ENCODE data around the gene ITGBL1. TPM values are rescaled to one million over a fixed set of nuclear protein-coding genes. Genes with fewer than 3 reads are reported as not detected.

Gene ITGBL1
- total RNA-seq, 4 donors from 2014 or later: 0.27 to 2.6 (median 0.83) TPM; not detected in 1

GRCh38 chr13:101703081-101703480, 250.6 kb downstream of the ITGBL1 start:
- Histone ChIP-seq H3K36me3 (no peaks in the 10 kb centered on the region), H3K4me3 (no peak overlapping the region)
- TF ChIP-seq POLR2A (IDR thresholded peaks at IDR 0.05) (no peak), CTCF (IDR thresholded peaks at IDR 0.05) (no peak)

GRCh38 chr13:101703838-101704237, 251.4 kb downstream of the ITGBL1 start:
- H3K27me3 ChIP-seq: no peaks in the 10 kb centered on the region
- H3K4me1 ChIP-seq: no peaks in the 10 kb centered on the region
- TF ChIP-seq POLR2A (IDR thresholded peaks at IDR 0.05) (no peak), CTCF (IDR thresholded peaks at IDR 0.05) (no peak)
- H3K36me3 ChIP-seq: no peaks in the 10 kb centered on the region
- no peak overlapping the region for H3K27ac ChIP-seq
- DNase-seq: no peak
- no peaks in the 10 kb centered on the region for H3K9me3 ChIP-seq
- H3K4me3 ChIP-seq: no peak overlapping the region

More at GRCh38 chr13:101703081-101703480, 250.6 kb downstream of the ITGBL1 start:
- no peak for DNase-seq
- no peak overlapping the region for H3K27ac ChIP-seq
- no peaks in the 10 kb centered on the region for H3K4me1 ChIP-seq
- H3K27me3 ChIP-seq: no peaks in the 10 kb centered on the region
- H3K9me3 ChIP-seq: no peaks in the 10 kb centered on the region

GRCh38 chr13:101706651-101707050, 254.2 kb downstream of the ITGBL1 start:
- Histone ChIP-seq H3K4me1 (no peaks in the 10 kb centered on the region), H3K27me3 (no peaks in the 10 kb centered on the region), H3K36me3 (no peaks in the 10 kb centered on the region), H3K9me3 (no peaks in the 10 kb centered on the region), H3K27ac (no peak overlapping the region), H3K4me3 (no peak overlapping the region)
- TF ChIP-seq CTCF (IDR thresholded peaks at IDR 0.05) (no peak), POLR2A (IDR thresholded peaks at IDR 0.05) (no peak)
- peak in 1 of 3 donors; percentile 50 for DNase-seq

GRCh38 chr13:101707659-101708058, 255.2 kb downstream of the ITGBL1 start:
- DNase-seq: no peak
- TF ChIP-seq CTCF (IDR thresholded peaks at IDR 0.05): no peak
- no peak for TF ChIP-seq POLR2A (IDR thresholded peaks at IDR 0.05)
- Histone ChIP-seq H3K4me1 (no peaks in the 10 kb centered on the region), H3K9me3 (no peaks in the 10 kb centered on the region), H3K27me3 (no peaks in the 10 kb centered on the region), H3K4me3 (no peak overlapping the region), H3K27ac (no peak overlapping the region), H3K36me3 (no peaks in the 10 kb centered on the region)

GRCh38 chr13:101708115-101708514, 255.6 kb downstream of the ITGBL1 start:
- no peak for DNase-seq

More at GRCh38 chr13:101708115-101708514, 255.6 kb downstream of the ITGBL1 start:
- no peaks in the 10 kb centered on the region for H3K9me3 ChIP-seq
- H3K36me3 ChIP-seq: no peaks in the 10 kb centered on the region
- no peak overlapping the region for H3K27ac ChIP-seq
- TF ChIP-seq CTCF (IDR thresholded peaks at IDR 0.05) (no peak), POLR2A (IDR thresholded peaks at IDR 0.05) (no peak)
- H3K27me3 ChIP-seq: no peaks in the 10 kb centered on the region
- no peaks in the 10 kb centered on the region for H3K4me1 ChIP-seq
- no peak overlapping the region for H3K4me3 ChIP-seq

Measured in Peyer's patch (tissue), 4 donors.